GM18951 (cell line): Measurements from ENCODE around the gene ZNF536.
"Not testable (repeated sequence)": the region's sequence is repeated elsewhere in the genome, so short reads cannot be mapped to it uniquely, and the experiment has no call there.

Experiments used
- POLR2A ChIP-seq: IDR thresholded peaks from 4 replicates; pipeline ENCODE4 v1.6.1; 2011; ENCODE audit warnings: mild to moderate bottlenecking; ENCODE audit not compliant: insufficient read length, insufficient read depth; ENCODE audit errors: extremely low read depth
- in situ Hi-C: fragments of 300-500 bp; cut with MboI; formaldehyde crosslinking; loops from one replicate; pipeline ENCODE4 v1.12.0; 2022; ENCODE audit warnings: low sequenced_read_pairs, mixed read lengths, inconsistent platforms; ENCODE audit not compliant: unreplicated experiment

ZNF536 gene

GRCh38 chr19:30416375-30416774 lies 44.2 kb downstream of the ZNF536 start:
- in situ Hi-C loops: no loop called here
- TF ChIP-seq POLR2A: no peak

GRCh38 chr19:30417166-30417565 lies 45.0 kb downstream of the ZNF536 start:
- in situ Hi-C loops: not testable (repeated sequence)

GRCh38 chr19:30419568-30420180 lies 47.5 kb downstream of the ZNF536 start:
- in situ Hi-C loops: no loop called here
- no peak for TF ChIP-seq POLR2A

GRCh38 chr19:30420316-30420715 lies 48.1 kb downstream of the ZNF536 start:
- no peak for TF ChIP-seq POLR2A
- in situ Hi-C loops: no loop called here

- no peak for TF ChIP-seq POLR2A
- in situ Hi-C loops: no loop called here
Measured at GRCh38 chr19:30420881-30421280, 48.7 kb downstream of the ZNF536 start.

- no peak for TF ChIP-seq POLR2A
- in situ Hi-C loops: no loop called here
Measured at GRCh38 chr19:30421571-30421970, 49.4 kb downstream of the ZNF536 start.

GRCh38 chr19:30423481-30423880 lies 51.3 kb downstream of the ZNF536 start:
- TF ChIP-seq POLR2A: no peak
- in situ Hi-C loops: no loop called here

- in situ Hi-C loops: no loop called here
- TF ChIP-seq POLR2A: no peak
Measured at GRCh38 chr19:30425885-30426838, 54.0 kb downstream of the ZNF536 start.

GRCh38 chr19:30426864-30427263 lies 54.7 kb downstream of the ZNF536 start:
- TF ChIP-seq POLR2A: no peak
- in situ Hi-C loops: no loop called here

- TF ChIP-seq POLR2A: no peak
- in situ Hi-C loops: no loop called here
Measured at GRCh38 chr19:30428092-30428680, 56.0 kb downstream of the ZNF536 start.

GRCh38 chr19:30428844-30429243 lies 56.7 kb downstream of the ZNF536 start:
- no peak for TF ChIP-seq POLR2A
- in situ Hi-C loops: no loop called here

- TF ChIP-seq POLR2A: no peak
- in situ Hi-C loops: no loop called here
Measured at GRCh38 chr19:30430206-30430734, 58.1 kb downstream of the ZNF536 start.

- TF ChIP-seq POLR2A: no peak
- in situ Hi-C loops: no loop called here
Measured at GRCh38 chr19:30431591-30431990, 59.4 kb downstream of the ZNF536 start.
